Left ventricle myocardium superior (tissue), 1 donor: ENCODE results near the gene LOXHD1. TPM values are rescaled to one million over a fixed set of nuclear protein-coding genes. Genes with fewer than 3 reads are reported as not detected.

Source experiments
- ATAC-seq: fragments of 200-7000 bp; cut with Tn5 transposase; one replicate; pipeline ENCODE4 v1.9.1; 2020; ENCODE audit warnings: mild to moderate bottlenecking, moderate library complexity
- DNase-seq: peaks from one replicate; pipeline ENCODE4 v3.0.0-alpha.2; 2020
- intact Hi-C: fragments of 100-400 bp; cut with micrococcal nuclease; formaldehyde crosslinking; loops from one replicate; pipeline ENCODE4 v1.11.0; 2022
- total RNA-seq: library from RNA; stranded (reverse); fragmentation: NEBNext Ultra II Directional; extraction: Animal tissue kit (Norgen Biotek cat#: 25700); gene quantifications from one replicate; pipeline ENCODE4 v1.2.1, GENCODE V29; 2021
- donor health status: DM: no; HTN: yes; CAD: no; lungs with severe emphysema.

Gene LOXHD1
- total RNA-seq, 1 donor from 2014 or later: 0.74 TPM

DNA sequence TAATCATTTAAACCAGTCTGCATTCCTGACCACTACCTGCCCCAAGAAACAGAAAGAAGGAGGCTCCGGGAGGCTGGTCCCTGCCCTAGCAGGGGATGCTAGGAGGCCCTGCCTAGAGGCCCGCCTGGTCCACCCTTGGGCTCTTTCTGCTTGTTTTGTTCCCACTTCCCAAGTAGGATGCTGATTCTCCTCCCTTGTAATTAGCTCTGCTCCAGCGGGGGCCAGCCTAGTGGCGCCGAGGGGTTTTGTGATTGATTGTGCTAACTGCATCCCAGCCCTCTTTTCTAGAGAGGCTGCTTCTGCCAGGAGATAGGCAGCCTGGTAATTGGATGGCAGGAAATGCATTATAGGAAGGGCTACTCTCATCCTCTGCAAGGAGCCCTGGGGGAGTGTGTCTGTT, 220.0 kb downstream of the LOXHD1 start:
- ATAC-seq: no peak
- intact Hi-C loops: no loop called here
- DNase-seq: no peak

DNA sequence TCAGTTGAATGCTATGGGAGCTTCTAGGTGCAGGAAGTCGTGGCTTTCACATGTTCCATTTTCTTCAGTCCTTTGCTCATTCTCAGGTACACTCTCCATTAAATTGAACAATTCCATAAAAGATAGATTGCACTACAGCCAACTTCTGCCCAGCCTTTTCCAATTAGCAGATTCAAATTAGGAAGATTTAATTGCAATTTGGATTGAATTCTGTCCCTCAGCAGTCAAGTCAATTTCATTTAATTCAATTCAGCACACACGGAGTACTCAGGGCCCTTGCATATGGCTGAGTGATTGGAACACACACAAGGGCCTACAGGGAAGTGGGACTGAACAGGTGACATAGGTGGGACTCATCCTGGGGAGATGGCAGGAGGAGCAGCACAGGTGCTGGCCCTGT, 220.4 kb downstream of the LOXHD1 start:
- DNase-seq (no peak), ATAC-seq (no peak)
- intact Hi-C loops: no loop called here

DNA sequence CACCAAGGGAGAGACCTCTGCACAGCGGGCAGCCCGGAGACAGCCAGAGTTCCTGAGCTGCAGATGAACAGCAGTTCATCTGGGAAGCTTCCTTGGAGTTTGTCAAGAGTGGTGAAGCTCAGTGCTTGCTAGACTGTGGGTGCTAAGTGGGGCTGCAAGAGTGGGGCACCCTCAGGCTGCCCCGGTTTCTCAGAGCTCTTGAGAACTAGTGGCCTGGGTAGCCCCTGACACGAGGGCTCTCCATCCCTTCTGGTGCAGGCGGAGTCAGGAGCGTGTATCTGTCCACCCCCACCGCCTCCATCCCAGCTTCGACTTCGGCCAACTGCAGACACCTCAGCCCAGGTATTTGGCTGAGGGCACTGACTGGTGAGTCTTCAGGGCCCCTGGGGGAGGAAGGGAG, 222.0 kb downstream of the LOXHD1 start:
- no peak for ATAC-seq
- no peak for DNase-seq
- intact Hi-C loops: no loop called here

DNA sequence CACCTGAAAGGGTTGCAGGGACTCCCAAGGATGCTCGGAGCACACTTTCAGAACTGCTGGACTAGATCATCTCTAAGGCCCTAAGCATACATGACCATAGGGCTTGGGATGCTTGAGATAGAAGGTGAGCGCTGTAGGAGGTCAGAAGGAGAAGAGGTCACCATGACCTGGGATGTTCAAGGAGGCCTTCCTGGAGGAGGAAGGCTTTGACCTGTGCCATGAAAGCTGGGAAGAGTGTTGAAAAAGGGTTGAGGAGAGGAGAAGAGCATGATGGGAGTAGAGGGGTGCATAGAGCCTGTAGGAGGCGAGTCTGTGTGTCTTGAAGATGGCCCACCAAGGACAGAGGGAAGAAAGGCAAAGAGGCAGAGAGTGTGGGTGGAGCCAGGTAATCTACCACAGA, 222.4 kb downstream of the LOXHD1 start:
- intact Hi-C loops: no loop called here
- DNase-seq: no peak
- no peak for ATAC-seq

DNA sequence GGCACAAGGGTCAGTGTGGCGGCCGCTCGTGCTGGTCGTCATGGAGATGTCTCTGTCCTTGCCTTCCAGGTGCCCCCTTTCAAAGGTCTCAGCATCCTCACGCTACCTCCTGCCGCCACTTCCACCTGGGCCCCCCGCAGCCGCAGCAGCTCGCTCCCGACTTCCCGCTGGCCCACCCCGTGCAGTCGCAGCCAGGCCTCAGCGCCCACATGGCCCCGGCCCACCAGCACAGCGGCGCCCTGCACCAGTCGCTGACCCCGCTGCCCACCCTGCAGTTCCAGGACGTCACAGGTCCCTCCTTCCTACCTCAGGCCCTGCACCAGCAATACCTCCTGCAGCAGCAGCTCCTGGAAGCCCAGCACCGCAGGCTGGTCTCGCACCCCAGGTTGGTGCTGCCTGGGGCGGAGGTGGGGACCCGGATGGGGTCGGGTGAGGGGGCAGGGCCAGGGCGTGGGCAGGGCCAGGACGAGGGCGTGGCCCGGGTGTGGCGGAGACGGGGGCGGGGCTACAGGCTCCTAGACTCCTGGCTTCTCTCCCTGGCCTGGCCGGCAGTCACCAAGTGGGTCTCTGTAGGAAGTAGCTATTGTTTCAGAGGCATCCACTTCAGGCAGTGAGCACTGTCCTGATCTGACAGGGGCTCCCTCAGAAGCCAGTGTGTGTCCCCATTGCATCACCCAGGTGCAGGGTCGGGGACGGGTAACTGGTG, 223.7 kb downstream of the LOXHD1 start:
- no peak for ATAC-seq
- intact Hi-C loops: no loop called here

DNA sequence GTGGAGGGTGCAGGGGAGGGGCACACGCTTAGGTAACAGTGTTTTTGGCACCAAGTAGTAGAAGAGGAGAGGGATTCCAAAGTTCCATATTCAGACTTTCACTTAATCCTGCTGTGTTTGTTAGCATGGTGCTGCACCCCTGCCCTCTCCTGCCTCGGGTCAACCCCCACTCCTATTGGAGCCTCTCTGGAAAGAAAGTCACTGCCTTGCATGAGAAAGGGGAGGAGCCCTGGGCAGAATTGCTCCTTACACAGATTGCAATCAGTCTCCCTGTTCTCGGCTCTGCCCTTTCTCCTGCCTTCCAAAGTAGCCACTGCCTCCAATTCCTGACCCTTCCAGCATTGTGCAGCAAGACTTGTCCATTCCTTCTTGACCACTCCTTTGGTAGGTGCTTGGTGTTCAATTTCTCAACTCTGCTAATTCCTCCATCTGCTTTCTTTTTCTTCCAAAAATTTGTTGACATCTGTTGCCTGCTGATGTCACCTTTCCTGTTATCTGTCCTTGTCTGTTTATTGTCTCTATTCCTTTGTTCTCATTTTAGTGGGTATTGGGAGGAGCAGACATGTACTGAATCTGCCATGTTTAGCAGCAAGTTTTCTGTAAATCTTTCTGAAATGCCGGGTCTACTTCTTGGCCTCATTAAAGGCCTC, 225.4 kb downstream of the LOXHD1 start:
- intact Hi-C loops: no loop called here
- ATAC-seq (no peak), DNase-seq (no peak)

More for the DNA sequence above, 223.7 kb downstream of the LOXHD1 start:
- DNase-seq: no peak

DNA sequence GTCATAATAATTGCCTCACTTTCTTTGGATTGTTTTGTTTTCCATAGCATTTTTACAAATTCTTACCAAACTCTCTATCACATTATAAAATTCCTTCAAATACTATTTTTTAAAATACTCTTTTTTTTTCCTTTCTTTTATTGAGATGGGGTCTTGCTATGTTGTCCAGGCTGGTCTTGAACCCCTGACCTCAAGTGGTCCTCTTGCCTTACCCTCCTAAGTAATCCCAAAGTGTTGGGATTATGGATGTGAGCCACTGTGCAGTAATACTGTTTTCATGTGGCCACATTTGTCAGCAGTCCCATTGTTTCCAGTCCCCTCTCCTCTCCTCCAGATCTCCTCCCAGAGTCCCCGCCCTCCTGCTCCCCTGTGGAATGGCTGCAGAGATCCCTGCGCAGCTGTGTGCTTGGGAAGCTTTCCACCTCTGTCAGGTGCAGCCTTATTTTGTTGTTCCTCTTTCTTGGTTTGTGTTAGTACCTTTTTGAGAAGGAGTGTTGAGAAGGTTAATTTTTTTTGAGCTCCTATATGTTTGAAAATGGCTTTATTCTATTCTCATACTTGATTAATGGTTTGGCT, 227.3 kb downstream of the LOXHD1 start:
- intact Hi-C loops: no loop called here
- DNase-seq (no peak), ATAC-seq (no peak)

DNA sequence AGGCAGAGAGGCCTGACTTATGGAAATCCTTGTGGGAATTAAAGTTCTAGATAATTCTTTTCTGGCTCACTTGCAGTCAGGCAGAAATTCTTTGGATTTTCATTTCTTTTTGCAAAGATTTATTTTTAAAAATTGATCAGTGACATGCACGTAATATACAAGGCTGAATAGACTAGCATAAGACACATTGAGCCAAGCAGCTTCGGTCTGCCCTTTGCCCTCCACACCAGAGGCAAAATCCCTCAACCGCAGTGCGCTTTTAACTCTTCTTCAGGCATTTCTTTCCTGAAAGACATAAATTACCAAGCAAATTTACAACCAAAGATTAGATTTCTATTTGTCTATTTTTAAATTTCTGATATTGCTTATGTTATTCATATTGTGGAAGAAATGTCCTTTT, 227.9 kb downstream of the LOXHD1 start:
- DNase-seq: no peak
- intact Hi-C loops: no loop called here
- ATAC-seq: no peak

DNA sequence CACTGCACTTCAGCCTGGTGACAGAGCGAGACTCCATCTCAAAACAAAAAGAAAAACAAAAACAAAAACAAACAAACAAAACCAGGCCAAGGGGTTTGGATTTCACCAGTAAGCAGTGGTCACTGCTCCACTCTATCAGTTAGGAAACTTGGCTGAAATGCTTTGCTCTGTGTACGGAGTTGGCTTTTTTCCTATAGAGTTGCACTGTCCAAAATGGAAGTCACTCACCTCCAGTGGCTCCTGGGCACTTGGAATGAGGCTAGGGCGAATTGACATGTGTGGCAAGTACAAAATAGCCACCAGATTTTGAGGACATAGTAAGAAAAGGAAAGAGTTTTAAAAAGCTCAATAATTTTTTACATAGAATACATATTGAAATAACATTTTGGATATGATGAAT, 228.7 kb downstream of the LOXHD1 start:
- intact Hi-C loops: no loop called here
- ATAC-seq: peak; percentile 65
- DNase-seq: no peak

DNA sequence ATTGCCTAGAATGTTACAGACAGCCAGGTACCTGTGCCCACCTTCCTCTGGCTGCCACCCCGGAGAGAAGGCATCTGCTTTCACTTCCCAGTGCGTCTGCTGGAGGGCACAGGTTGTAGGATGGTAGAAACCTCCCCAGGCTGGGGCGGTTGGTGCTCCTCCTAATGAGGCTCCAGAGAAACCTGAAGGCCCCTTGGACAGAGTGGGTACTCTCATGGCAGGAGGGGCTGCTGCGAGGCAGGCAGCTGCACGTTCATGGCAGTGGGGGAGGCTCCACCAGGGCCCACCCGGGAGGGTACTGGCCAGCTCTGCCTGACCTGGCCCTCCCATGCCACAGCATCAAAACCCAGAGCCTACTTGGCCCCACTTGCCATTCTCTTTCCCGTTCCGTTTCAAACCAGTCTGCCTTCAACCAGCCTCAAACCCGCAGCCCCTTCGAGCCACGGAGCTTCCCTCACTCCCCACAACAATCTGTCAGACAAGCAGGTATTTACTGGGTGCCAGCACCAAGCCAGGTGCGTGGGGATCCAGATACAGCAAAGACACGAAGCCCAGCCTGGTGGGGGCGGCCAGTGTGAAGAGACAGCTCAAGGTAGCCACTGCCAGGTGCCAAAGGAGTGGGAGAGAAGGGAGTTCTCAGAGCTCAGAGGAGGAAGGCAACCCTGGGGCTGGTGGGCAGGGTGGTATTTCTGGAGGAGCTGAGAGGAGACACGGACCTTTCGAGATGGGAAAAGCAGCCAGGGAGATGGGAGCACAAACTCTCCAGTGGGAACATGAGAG, 229.6 kb downstream of the LOXHD1 start:
- DNase-seq: no peak
- intact Hi-C loops: no loop called here
- ATAC-seq: no peak

Other genes with a start within 250 kb of the LOXHD1 start
- 5.4 TPM for gene ST8SIA5, start 99.8 kb upstream of the LOXHD1 start, total RNA-seq